HG02588 (cell line): ENCODE results near the gene CCDC66.
"Not testable (repeated sequence)": the region's sequence is repeated elsewhere in the genome, so short reads cannot be mapped to it uniquely, and the experiment has no call there.

Source experiments
- ATAC-seq: cut with Tn5 transposase; IDR thresholded peaks from one replicate; pipeline ENCODE4 v1.9.1; 2021; ENCODE audit warnings: mild to moderate bottlenecking, moderate library complexity; ENCODE audit not compliant: unreplicated experiment

The CCDC66 gene

DNA sequence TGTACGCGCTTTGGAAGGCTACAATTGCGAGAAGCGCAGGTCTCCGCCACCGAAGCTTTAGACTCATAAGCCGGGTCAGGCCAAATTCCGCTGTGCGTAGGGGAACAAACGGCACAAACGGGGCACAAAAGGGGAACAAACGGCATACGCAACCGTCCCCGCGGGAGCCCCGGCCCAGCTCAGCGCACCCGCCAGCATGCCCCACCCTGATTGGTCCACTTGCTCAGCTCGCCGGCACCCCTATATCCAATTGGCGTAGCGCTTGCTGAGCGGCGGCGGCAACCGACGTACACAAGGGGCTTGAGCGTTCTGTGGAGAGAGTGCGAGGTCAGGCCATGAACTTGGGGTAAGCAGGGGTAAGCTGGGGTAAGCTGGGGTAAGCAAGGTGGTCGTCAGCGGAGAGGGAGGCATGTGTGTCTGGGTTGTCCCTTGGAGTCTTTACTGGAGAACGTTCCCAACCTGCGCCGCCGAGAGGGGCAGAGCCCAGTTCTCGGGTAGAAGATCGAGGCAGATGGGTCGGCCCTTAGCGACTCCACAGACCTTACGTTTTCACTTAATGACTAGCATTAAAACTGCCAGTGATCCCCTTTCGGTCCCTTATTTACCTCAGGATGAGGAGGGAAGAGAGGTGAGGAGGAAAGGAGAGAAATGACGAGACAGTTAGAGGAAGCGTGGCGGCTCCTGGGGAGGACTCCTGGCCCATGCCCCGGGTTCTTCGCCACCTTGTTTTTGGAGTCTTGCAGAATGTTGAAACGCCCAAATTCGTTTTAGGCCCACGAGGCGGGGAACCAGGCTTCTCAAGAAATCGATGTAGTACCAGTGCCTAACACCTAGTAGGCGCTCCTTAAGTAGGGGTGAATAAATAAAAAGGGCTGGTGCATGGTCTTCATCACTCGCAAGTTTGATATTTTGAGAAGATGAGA is at the start of gene CCDC66:
TSS of gene CCDC66 (plus strand) at position 268 of the 923 bp plus-strand sequence. CDS start at position 336, 68 bp downstream.
- peak; percentile 99 for ATAC-seq

DNA sequence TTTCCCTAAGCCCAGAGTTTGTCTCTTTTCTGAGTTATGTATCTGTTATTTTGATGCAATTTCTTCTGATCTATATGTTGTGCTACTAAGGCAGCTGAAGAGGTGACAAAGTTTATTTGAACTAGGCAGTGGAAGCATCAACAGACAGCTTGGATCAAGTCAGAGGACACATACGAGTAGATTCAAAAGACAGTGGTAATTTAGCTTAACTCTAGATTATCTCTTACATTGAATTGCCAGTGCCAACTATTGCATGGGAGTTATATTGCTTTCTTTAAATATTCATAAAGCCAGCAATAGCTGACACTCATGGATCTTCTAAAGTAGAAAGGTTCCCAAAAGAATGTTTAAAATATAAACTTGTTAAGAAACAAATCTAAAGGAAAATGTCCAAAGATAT is 37.3 kb upstream of the CCDC66 start:
- ATAC-seq, result no peak

DNA sequence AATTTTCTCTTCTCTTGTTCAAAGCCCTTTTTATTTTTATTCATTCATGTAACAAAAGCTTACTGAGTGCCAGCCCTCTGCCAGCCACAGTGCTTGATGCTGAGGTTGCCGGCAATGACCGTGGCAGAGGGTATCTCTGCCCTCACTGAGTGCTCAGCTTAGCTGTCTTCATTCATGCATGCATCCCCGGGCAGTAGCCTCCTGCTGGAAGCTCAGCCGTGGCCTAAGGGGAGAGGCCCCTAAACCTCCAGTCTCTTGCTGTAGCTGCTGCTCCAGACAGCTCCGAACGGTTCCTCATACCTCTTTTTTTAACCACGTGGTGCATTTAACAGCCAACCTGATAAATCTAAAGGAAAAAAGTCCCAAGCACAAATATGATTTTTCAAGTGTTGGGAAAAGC is 34.6 kb upstream of the CCDC66 start:
- ATAC-seq, result no peak

DNA sequence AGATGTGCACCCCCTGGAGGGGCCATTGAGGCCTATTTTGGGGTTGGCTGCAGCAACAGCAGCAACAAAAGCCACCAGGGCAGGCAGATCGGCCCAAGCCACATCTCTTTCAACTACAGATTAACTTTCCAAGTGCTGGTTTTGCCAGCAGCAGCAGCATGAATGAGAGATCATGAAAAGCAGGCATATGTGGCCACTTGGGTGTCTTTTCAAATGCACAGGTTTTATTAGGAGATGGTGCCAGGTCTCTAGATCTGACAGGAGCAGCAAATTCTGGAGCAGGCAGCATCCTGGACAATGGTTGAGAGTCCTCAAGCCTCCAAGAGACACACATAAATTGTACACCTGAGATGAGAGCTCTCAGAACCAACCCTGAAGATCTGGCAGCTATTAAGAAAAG is 31.7 kb upstream of the CCDC66 start:
- no peak for ATAC-seq

DNA sequence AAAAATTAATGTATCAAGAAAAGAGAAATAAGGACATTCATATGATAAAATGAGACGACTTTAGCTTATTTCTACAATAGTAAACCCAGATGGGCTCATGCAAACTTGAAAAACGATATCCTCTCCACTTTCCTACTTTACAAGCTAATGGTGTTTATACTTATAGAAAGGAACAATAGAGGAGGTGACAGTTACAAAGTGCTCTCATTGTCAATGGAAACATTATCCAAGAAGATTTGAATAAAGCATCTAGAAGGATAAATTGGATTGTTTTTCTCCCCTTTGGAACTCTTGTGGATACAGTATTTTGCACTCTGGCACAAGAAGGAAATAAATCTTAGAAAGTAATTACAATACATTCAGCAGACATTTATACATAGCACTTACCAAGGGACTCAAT is 20.2 kb upstream of the CCDC66 start:
- ATAC-seq, result no peak

DNA sequence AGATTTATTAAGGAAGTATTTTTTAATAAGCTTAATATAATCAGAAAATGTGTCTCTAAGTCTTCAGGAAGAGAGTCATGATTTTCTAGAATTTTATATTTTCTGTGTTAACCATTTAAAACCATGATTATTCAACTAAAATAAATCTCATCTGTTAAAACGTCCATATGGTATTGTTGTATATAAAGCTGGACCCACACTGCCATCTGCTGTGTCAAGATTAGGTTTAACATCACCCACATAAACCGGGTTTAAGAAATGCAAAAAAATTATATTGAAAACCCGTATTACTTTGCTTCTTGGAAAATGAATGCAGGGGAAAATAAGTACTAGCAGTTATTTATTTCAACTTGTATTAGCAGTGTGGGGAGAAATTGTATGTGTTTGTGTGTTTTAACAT is 9.5 kb upstream of the CCDC66 start:
- no peak for ATAC-seq

DNA sequence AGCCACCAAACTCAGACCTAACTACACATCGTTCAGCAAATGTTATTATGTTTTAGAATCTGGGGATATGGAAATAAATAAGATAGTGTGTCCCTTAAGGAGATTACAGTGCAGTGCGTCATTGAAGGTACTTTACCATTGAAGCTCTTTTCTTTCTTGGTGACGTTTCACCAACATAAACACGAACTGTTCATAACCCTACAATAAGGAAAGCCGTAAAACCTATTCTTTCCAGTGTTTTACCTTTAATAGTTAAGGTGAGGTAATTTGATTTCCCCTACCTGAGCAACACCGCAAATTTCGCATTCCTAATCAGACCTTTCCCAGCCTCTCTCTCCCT is 826 bp downstream of the CCDC66 start:
- ATAC-seq, result no peak

DNA sequence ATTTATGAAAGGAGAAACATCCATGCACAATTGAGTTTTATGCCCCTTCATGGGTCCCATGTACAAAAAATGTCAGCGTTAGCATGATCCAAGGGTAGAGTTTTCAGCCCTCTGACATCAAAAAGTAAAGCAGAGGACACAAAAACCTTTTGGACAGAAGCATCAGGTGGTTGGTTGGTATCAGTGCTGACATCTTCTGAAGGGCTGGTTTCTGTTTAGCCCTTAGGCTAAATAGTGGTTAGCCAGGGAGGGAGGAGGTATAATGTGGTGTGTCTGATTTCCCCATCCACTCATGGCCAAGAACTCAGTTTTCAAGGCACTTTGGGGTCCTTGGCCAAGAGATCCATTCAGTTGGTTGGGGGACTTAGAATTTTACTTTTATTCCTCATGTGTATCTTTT is 16.5 kb downstream of the CCDC66 start:
- no peak for ATAC-seq

DNA sequence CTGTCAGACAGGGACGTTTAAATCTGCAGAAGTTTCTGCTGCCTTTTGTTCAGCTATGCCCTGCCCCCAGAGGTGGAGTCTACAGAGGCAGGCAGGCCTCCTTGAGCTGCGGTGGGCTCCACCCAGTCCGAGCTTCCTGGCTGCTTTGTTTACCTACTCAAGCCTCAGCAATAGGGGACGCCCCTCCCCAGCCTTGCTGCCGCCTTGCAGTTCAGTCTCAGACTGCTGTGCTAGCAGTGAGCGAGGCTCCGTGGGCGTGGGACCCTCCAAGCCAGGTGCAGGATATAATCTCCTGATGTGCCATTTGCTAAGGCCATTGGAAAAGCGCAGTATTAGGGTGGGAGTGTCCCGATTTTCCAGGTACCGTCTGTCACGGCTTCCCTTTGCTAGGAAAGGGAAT is 25.0 kb downstream of the CCDC66 start:
- ATAC-seq, result not testable (repeated sequence)

DNA sequence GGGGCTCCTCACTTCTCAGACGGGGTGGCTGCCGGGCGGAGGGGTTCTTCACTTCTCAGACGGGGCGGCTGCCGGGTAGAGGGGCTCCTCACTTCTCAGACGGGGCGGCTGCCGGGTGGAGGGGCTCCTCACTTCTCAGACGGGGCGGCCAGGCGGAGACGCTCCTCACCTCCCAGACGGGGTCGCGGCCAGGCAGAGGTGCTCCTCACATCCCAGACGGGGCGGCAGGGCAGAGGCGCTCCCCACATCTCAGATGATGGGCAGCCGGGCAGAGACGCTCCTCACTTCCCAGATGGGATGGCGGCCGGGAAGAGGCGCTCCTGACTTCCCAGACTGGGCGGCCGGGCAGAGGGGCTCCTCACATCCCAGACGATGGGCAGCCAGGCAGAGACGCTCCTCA is 27.3 kb downstream of the CCDC66 start:
- ATAC-seq, result not testable (repeated sequence)

DNA sequence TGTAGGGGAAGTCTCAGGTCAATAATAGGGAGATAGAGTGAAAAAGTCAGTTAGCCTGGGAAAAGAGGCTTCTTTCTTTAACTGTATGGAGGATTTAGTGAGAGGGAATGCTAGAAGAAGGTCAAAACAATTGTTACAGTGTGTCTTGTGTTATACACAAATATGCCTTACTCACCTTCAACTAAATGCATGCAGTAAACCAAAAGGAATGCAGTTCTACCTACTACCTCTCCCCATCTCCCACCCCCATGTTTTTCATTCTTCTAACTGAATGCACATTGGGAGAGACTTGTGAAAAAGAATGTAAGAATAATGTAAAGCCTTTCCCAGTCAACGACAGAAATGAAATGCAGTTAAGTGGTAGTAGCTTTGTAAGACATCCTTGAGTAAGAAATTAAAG is 33.8 kb downstream of the CCDC66 start:
- no peak for ATAC-seq

DNA sequence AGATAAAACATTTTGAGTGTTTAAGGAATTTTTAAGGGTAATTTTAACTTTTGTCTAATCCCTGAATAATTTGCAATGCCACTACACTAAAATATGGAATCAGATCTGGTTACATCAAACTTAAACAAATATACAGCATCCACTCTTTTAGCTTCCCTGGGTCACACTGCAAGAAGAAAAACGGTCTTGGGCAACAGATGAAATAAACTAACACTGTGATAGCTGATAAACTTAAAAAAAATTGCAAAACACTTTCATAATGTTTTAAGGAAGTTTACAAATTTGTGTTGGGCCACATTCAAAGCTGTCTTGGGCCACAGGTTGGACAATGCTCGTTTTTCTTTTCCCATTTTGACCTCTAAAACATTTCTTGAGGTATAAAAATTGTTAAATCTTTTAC is 34.3 kb downstream of the CCDC66 start:
- ATAC-seq, result no peak

DNA sequence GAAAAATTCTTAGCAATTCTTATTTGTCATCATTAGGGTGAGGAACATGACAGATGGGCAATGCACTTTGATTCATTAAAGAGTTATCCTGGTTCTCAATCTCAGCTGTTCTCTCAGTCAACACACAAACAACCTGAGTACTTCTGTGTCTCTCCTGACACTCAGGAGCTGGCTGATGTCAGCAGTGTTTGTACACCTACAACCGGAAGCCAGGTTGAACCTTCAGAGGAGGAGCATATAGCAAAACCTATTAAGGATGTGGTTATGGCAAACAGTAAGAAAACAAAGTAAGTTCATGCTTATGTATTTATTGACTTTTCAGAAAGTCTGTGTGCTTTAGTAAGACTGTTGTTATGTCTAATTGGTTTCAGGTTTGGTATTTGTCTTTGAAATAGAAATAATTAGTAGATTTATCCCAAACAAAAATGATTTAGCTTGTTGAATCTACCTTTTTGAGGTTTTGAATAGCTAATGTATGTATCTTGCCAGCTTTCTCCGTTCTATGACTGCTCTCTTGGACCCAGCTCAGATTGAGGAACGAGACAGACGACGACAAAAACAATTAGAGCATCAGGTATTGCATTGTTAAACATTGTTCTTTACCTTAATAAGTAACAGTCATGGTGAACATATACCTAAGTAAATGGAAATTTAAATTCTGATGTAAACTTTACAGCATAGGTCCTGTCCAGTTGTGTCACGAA is 36.6 kb downstream of the CCDC66 start:
- ATAC-seq, result no peak

DNA sequence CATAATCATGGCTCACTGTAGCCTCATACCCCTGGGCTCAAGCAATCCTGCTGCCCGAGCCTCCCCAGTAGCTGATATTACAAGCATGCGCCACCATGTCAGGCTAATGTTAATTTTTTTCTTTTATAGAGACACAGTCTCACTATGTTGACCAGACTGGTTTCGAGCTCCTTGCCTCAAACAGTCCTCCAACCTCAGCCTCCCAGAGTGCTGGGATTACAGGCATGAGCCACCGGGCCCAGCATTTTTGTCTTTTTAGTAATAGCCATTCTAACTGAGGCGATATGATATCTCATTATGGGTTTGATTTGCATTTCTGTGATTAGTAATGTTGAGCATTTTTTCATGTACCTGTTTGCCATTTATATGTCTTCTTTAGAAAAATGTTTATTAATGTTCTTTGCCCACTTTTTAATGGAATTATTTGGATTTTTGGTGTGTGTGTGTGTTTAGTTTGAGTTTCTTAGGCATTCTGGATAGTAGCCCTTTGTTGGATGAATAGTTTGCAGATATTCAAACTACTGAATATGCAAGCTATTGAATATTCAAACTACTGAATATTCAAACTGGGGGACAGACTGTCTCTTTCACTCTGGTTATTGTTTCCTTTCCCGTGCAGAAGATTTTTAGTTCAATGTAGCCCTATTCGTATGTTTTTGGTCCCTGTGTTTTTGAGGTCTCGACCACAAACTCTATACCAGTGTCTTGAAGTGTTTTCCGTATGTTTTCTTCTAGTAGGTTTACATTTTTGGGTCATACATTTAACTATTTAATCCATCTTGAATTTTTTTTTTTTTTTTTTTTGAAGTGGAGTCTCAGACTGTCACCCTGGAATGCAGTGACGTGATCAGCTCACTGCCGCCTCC is 39.2 kb downstream of the CCDC66 start:
- ATAC-seq, result no peak

DNA sequence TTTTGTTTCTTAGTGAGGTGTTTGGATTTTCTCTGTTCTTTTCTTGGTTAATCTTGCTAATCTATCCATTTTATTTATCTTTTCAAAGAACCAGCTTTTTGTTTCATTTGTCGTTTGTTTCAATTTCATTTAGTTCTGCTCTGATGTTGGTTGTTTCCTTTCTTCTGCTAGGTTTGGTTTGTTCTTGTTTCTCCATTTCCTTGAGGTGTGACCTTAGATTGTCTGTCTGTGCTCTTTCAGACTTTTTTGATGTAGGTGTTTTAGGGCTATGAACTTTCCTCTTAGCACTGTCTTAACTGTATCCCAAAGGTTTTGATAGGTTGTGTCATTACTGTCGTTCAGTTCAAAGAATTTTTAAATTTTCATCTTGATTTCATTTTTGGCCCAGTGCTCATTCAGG is 51.5 kb downstream of the CCDC66 start:
- not testable (repeated sequence) for ATAC-seq

DNA sequence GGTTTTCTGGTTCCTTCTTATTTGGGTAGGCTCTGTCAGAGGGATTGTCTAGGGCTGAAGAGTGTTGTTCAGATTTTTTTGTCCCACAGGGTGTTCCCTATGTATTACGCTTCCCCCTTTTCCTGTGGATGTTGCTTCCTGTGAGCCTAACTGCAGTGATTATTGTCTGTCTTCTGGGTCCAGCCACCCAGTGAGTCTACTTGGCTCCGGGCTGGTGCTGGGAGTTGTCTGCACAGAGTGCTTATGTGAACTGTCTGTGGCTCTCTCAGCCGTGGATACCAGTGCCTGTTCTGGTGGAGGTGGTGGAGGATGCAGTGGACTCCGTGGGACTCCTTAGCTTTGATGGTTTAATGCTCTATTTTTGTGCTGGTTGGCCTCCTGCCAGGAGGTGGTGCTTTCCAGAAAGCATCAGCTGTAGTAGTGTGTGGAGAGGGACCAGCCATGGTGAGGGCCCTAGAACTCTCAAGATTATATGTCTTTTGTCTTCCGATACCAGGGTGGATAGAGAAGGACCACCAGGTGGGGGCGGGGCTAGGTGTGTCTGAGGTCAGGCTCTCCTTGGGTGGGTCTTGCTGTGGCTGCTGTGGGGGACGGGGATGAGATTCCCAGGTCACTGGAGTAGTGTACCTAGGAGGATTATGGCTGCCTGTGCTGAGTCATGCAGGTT is 53.8 kb downstream of the CCDC66 start:
- no peak for ATAC-seq

DNA sequence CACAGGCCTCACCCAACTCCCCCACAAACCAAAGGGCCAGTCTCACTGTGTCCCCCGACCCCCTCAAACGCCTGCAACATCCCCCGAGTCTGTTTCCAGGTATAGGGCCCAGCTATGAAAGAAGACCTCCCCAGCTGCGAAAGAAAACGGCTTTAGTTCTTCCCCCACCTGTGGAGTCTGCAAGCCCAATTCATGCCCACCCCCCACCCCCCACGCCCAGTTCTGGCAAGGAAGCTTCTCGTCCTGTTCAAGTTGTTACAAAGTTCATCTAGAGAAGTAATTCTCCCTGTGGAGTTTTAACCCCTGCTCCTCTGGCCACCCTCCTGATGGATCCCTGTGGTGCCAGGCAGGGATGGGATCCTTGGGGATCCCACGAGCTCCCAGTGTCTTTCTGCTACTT is 54.4 kb downstream of the CCDC66 start:
- no peak for ATAC-seq

DNA sequence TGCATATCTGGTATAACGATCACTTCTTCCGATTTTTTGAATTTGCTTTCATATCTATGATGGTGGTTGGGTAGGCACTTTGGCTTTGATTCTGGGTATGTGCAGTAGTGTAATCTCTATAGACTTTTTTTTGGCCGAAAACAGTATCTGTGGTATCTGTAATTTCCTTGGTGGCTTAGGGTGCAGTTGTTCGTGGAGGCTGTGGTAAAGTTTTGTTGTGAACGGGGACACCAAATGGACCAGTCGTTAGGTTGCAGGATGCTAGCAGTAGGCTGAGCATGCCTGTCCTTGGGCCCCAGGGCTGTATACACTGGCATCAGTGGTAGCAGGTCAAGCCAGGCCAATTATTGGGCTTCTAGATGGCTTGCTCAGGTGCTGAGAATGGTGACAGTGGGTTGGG is 55.2 kb downstream of the CCDC66 start:
- ATAC-seq, result no peak

DNA sequence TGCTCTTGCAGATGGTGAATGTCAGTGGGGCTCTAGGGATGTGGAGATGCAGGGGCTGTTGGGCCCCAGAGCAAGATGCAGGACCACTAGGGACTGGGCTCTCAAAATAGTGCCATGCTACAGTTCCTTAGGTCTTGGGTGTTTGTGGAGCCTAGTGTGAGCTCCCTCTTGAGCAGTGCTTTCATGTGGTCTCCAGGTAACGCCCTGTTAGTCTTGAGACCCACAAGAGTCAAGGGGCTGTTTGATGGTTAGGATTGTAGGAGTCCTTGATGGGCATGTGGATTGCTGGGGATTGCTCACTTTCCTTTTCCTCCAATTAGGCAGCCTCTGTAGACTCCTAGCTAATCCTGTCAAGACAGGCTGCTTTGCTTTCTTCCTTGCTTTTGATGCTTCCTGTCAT is 56.0 kb downstream of the CCDC66 start:
- ATAC-seq, result no peak

DNA sequence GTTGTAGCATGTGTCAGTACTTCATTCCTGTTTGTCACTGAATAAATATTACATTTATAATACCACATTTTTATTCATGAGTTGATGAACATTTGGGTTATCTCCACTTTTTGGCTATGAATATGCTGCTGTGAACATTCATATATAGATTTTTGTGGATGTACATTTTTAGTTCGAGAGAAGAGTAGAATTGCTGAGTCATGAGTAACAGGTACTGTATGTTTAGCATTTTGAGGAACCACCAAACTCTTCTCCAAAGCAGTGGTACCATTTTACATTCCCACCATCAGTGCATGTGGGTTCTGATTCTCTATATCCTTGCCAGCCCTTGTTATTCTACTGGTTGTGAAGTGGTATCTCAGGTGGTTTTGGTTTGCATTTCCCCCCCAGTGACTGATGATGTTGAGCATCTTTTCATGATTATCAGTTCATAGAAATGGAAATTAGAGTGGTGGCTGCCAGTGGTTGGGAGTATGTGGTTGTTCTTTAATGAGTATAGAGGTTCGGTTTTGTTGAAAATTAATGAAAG is 59.6 kb downstream of the CCDC66 start:
- no peak for ATAC-seq

DNA sequence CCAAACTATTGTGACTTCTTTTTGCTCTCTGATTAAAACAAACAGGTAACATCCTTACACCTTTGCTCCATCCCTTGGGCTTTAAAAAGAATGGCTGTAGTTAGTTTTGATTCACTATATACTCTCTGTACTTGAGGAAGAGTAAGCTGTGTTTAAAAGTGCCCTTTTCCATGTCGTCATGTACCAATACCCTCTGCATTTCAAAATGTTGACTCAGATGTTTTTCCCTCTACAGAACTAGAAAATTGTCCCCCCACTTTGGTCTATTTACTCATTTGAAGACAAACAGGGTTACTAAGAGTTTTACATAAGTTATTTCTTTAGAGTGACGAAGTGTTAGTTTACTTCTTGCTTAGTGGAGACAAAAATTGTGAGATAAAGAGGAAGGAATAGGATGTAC is 63.4 kb downstream of the CCDC66 start:
- ATAC-seq, result no peak
